T-helper 1 cell treated with Interleukin-12 subunit alpha and Interleukin-12 subunit beta and Interleukin-4 antibody, amounts not matched to agents 30 μg/mL and 1 μg/mL, for 36 hours (primary cell): ENCODE results near the gene IFT43.

Experiments used
- H3K27ac Mint-ChIP-seq: one replicate; pipeline ENCODE4 v1.8.0; 2021; ENCODE audit warnings: mild to moderate bottlenecking, mixed read lengths
- H3K27me3 Mint-ChIP-seq: one replicate; pipeline ENCODE4 v1.8.0; 2021; ENCODE audit warnings: low read depth, mixed read lengths
- H3K36me3 Mint-ChIP-seq: one replicate; pipeline ENCODE4 v1.8.0; 2021; ENCODE audit warnings: low read depth, mixed read lengths
- H3K4me1 Mint-ChIP-seq: one replicate; pipeline ENCODE4 v1.8.0; 2021; ENCODE audit warnings: low read depth, mixed read lengths
- H3K4me3 Mint-ChIP-seq: one replicate; pipeline ENCODE4 v1.8.0; 2021; ENCODE audit warnings: mild to moderate bottlenecking, moderate library complexity, mixed read lengths
- H3K9me3 Mint-ChIP-seq: one replicate; pipeline ENCODE4 v1.8.0; 2021; ENCODE audit warnings: mixed read lengths

The IFT43 gene

DNA sequence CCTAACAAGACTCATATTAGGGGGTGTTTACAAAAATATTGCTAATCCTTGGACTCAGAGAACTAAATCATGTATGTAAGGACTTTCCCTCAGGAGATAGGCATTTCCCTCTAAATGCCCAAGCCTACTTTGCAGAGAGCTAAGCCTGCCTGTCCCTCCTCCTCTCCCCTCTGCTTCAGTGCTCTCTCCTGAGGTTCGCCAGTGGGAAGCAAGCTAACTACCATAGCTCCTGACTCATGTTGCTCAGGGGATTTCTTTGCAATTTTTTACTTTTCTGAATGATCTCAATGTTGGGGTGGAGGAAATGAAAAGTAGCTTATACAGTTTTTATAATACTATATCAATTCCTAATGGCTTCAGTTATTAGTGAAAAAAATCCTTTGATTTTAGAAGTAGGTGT lies 29.6 kb downstream of the IFT43 start:
- H3K36me3 Mint-ChIP-seq: peaks cover 5% of the 10 kb centered on the region
- H3K4me1 Mint-ChIP-seq: no peaks in the 10 kb centered on the region
- peaks cover 17% of the 10 kb centered on the region for H3K9me3 Mint-ChIP-seq
- H3K27ac Mint-ChIP-seq: no peak overlapping the region
- H3K27me3 Mint-ChIP-seq: no peaks in the 10 kb centered on the region
- no peak overlapping the region for H3K4me3 Mint-ChIP-seq

DNA sequence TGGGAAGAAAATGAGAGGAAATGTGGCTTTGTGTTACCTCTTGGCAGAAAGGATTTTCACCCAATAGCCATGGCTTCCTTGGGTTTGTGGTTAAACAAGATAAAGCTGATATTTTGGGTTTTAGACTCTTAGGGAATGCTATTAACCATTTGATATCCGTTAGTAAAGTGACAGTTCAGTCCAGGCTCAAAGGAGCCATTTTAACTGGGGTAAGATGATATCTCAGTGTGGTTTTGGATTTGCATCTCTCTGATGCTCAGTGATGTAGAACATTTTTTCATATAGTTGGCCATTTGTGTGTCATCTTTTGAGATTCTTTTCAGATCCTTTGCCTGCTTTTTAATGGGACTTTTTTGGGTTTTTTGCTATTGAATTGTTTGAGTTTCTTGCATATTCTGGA lies 30.1 kb downstream of the IFT43 start:
- Mint-ChIP-seq H3K36me3 (peaks cover 8% of the 10 kb centered on the region), H3K4me3 (no peak overlapping the region), H3K27ac (no peak overlapping the region), H3K4me1 (no peaks in the 10 kb centered on the region), H3K9me3 (peaks cover 21% of the 10 kb centered on the region), H3K27me3 (no peaks in the 10 kb centered on the region)

- H3K4me1 Mint-ChIP-seq: no peaks in the 10 kb centered on the region
- H3K27me3 Mint-ChIP-seq: no peaks in the 10 kb centered on the region
- H3K9me3 Mint-ChIP-seq: peaks cover 21% of the 10 kb centered on the region
- no peak overlapping the region for H3K4me3 Mint-ChIP-seq
- H3K27ac Mint-ChIP-seq: no peak overlapping the region
- peaks cover 8% of the 10 kb centered on the region for H3K36me3 Mint-ChIP-seq
Observed at GRCh38 chr14:76019676-76020075, 34.1 kb downstream of the IFT43 start.

- H3K4me1 Mint-ChIP-seq: no peaks in the 10 kb centered on the region
- no peak overlapping the region for H3K4me3 Mint-ChIP-seq
- no peaks in the 10 kb centered on the region for H3K27me3 Mint-ChIP-seq
- peaks cover 21% of the 10 kb centered on the region for H3K9me3 Mint-ChIP-seq
- H3K27ac Mint-ChIP-seq: no peak overlapping the region
- H3K36me3 Mint-ChIP-seq: peaks cover 8% of the 10 kb centered on the region
Observed at GRCh38 chr14:76022991-76023390, 37.4 kb downstream of the IFT43 start.

DNA sequence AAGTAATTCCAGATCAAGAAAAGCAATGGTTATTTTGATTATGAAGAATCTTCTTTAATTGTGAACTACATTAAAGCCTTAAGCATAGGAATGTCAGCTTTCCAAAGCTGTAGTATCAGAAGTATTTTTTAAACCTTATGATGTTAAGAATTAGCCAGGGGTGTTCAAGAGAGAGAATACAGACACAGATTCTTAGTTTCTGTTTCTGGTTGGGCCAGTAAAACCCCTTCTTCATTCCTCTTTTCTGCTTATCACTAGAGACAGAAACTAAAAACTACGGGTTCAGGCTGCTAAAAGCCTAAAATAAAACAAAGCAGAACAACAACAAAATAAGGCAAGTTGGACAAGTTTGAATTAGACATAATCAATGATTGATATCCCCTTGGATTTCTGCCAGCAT lies 38.2 kb downstream of the IFT43 start:
- H3K27me3 Mint-ChIP-seq: no peaks in the 10 kb centered on the region

DNA sequence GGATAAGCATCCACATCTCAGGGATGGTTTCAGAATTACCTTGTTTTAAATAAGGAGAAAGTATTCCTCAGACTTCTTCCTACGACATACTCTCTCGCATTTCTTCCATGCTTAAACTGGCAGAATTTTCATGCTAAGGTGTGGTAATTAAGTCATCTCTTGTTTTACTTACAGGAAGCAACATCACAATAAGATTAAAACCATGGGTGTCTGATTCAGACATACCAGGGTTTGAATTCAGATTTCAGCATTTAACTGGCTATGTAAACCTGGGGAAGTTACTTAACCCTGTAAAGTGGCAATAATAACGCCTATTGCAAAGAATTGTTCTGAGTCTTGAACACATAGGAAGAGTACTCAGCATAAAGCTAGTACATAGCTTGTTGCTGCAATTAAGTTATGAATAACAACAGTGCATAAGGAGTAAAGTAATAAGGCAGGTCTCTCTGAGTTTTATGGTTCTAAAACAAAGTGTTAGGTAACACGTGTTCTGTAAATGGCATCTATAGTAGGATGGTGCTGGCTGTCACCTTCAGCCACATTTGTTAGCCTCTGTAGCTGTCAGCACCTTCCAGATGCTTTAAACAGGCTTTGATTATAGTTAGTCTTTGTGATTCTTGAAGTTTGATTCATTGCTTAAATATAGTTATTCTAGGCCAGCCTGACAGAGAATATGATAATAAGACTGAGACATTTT lies 38.8 kb downstream of the IFT43 start:
- peaks cover 8% of the 10 kb centered on the region for H3K36me3 Mint-ChIP-seq
- H3K27me3 Mint-ChIP-seq: no peaks in the 10 kb centered on the region
- H3K4me3 Mint-ChIP-seq: no peak overlapping the region
- H3K9me3 Mint-ChIP-seq: peaks cover 13% of the 10 kb centered on the region
- no peaks in the 10 kb centered on the region for H3K4me1 Mint-ChIP-seq
- no peak overlapping the region for H3K27ac Mint-ChIP-seq

More for the DNA sequence above, 38.2 kb downstream of the IFT43 start:
- Mint-ChIP-seq H3K4me3 (no peak overlapping the region), H3K27ac (no peak overlapping the region), H3K9me3 (peaks cover 19% of the 10 kb centered on the region), H3K4me1 (no peaks in the 10 kb centered on the region), H3K36me3 (peaks cover 8% of the 10 kb centered on the region)

- no peaks in the 10 kb centered on the region for H3K36me3 Mint-ChIP-seq
- no peak overlapping the region for H3K27ac Mint-ChIP-seq
- no peaks in the 10 kb centered on the region for H3K4me1 Mint-ChIP-seq
- H3K27me3 Mint-ChIP-seq: no peaks in the 10 kb centered on the region
- H3K9me3 Mint-ChIP-seq: no peaks in the 10 kb centered on the region
- no peak overlapping the region for H3K4me3 Mint-ChIP-seq
Observed at GRCh38 chr14:76034566-76034965, 49.0 kb downstream of the IFT43 start.

DNA sequence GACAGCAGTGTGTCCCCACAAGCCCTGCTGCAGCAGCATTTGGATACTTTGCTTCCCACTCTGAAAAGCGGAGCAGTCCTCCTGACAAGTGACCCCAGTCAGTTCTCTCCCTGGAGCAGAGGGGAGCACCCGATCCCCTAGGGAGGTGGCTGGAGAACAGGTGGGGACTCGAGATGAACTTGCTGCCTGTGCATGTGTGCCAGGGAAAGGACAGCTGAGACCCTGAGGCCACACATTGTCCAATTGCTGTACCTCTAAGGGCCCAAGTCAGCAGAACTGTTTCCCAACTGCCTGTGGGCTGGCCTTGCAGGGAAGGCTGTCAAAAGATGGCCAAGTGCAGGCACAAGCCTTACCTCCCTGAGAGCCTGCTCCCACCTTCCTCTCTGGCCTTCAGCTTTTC lies 55.1 kb downstream of the IFT43 start:
- Mint-ChIP-seq H3K27ac (no peak overlapping the region), H3K4me1 (no peaks in the 10 kb centered on the region), H3K27me3 (no peaks in the 10 kb centered on the region), H3K9me3 (no peaks in the 10 kb centered on the region), H3K4me3 (no peak overlapping the region), H3K36me3 (no peaks in the 10 kb centered on the region)

DNA sequence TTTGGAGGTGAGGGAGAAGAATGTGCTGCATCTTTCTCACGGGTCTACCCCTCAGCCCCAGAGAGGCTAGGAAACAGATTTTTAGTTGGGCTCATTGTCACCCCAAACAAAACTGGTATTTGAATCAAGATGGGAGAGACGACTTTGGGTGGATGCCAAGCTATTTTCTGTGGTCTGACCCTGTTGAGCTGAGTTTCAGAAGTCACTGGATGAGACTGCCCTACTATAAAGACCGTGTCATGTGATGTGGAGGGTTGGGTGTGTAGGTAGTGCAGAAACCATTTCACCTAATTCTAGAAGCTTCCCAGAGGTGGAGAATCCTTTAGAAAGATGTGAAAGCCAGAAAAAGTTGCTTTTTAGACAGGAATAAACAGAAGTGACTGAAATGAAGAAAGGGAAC lies 60.2 kb downstream of the IFT43 start:
- H3K36me3 Mint-ChIP-seq: no peaks in the 10 kb centered on the region
- H3K9me3 Mint-ChIP-seq: no peaks in the 10 kb centered on the region
- no peaks in the 10 kb centered on the region for H3K4me1 Mint-ChIP-seq

GRCh38 chr14:76050250-76050649 lies 64.7 kb downstream of the IFT43 start:
- H3K36me3 Mint-ChIP-seq: no peaks in the 10 kb centered on the region
- H3K4me3 Mint-ChIP-seq: no peak overlapping the region
- H3K27me3 Mint-ChIP-seq: no peaks in the 10 kb centered on the region
- no peaks in the 10 kb centered on the region for H3K4me1 Mint-ChIP-seq
- no peak overlapping the region for H3K27ac Mint-ChIP-seq
- H3K9me3 Mint-ChIP-seq: no peaks in the 10 kb centered on the region

More for the DNA sequence above, 60.2 kb downstream of the IFT43 start:
- Mint-ChIP-seq H3K4me3 (no peak overlapping the region), H3K27me3 (no peaks in the 10 kb centered on the region), H3K27ac (no peak overlapping the region)

DNA sequence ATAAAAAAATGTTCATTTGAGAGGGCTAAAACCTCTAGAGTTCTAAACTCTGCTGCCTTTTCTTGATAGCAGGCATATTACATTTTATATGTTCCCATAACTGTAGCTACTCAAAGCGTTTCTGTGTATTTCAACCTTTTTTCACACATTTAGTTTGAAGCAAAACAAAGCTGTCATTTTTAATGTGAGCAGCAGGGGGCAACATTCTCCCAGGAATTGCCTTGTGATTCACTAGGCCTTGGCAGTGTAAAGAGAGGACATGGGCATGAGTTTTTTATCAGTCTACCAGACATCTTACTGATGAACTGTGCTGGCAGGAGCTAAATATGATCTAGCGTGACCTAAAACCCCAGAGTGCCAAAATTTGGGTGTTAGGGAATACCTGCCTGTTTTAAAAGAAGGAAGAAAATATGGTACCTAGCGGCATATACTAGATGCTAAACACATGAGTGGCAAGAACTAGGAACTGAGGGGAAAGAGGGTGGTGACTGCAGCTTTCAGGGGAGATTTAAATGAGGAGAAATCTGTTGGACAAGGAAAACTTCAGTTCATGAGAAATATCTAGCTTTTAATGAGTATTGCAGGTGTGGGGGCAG lies 65.3 kb downstream of the IFT43 start:
- Mint-ChIP-seq H3K9me3 (no peaks in the 10 kb centered on the region), H3K27ac (no peak overlapping the region), H3K4me1 (no peaks in the 10 kb centered on the region), H3K4me3 (no peak overlapping the region), H3K36me3 (no peaks in the 10 kb centered on the region), H3K27me3 (no peaks in the 10 kb centered on the region)

DNA sequence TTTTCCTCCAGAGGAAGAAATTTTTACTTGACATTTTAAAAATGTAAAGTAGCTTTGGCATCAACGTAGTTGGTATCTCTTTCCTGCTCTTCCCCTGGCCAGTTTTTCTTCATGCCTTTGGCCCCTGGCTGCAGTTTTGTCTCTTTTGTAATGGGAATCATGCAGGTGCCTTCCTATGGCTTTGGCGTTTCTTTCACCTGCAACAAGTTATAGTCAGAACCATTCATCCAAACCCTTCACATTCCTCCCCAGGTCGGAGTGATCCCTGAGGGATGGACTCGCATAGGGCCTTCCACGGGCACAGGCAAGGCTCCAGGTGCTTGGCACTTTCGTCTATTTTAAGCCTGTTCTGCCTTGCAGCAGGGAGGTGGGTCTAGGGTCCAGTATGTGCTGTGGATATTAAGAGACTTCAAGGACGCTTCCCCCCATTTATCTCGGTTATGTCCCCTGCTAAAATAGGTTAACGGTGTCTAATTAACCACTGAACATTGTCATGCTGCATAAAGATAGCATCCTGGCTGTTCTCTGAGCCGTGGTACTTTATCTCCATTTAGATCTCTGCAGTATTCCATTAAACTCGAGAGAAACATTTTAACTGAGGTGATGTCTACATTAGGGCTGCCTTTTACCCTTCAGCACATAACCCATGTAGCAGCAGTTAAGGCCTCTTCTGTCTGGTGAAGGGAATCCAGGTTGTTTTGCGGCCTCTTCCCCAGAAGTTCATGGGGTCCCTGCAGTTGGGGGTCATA lies 66.3 kb downstream of the IFT43 start:
- no peaks in the 10 kb centered on the region for H3K9me3 Mint-ChIP-seq
- no peaks in the 10 kb centered on the region for H3K27me3 Mint-ChIP-seq
- no peak overlapping the region for H3K4me3 Mint-ChIP-seq
- H3K36me3 Mint-ChIP-seq: no peaks in the 10 kb centered on the region
- H3K27ac Mint-ChIP-seq: no peak overlapping the region
- no peaks in the 10 kb centered on the region for H3K4me1 Mint-ChIP-seq

GRCh38 chr14:76053572-76054355 lies 68.2 kb downstream of the IFT43 start:
- Mint-ChIP-seq H3K4me1 (no peaks in the 10 kb centered on the region), H3K27ac (no peak overlapping the region), H3K9me3 (no peaks in the 10 kb centered on the region), H3K4me3 (no peak overlapping the region), H3K36me3 (no peaks in the 10 kb centered on the region), H3K27me3 (no peaks in the 10 kb centered on the region)

DNA sequence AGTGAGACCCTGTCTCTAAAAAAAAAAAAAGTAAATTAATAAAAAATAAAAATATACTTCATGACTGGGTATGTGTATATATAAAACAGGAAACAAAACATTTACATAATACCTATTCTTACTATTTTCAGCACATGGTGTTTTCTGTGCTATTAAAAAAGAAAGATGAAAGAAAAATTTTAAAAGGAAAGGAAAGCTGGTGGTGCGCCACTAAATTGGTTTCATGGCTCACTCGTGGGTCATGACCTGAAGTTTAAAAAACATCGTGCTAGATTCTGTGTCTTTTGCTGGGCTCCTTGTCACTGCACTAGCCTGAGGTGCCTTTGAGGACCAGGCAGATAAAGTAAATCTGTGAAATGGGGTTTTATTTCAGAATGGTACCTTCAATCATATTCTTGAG lies 69.8 kb downstream of the IFT43 start:
- no peaks in the 10 kb centered on the region for H3K4me1 Mint-ChIP-seq
- H3K36me3 Mint-ChIP-seq: no peaks in the 10 kb centered on the region
- H3K27ac Mint-ChIP-seq: no peak overlapping the region
- no peaks in the 10 kb centered on the region for H3K9me3 Mint-ChIP-seq
- no peaks in the 10 kb centered on the region for H3K27me3 Mint-ChIP-seq
- no peak overlapping the region for H3K4me3 Mint-ChIP-seq
